Common myeloid progenitor, CD34-positive (primary cell): ENCODE measurements around the gene ATP2B1.

Experiments used
- CTCF ChIA-PET: fragments of 350-600 bp; sonication (Branson Sonifier 250); formaldehyde crosslinking; loops from one replicate; lab custom pipeline; 2021; ENCODE audit warnings: antibody characterized with exemption; lab: Charles Lee
- POLR2A ChIA-PET: fragments of 350-600 bp; sonication (Branson Sonifier 250); formaldehyde crosslinking; loops from one replicate; lab custom pipeline; 2021; ENCODE audit warnings: antibody characterized with exemption; lab: Charles Lee
- DNase-seq, 3 donors: peaks; one replicate each; pipeline versions ENCODE4 v3.0.0 to v3.0.0-alpha.2; 2013
- H3K27ac ChIP-seq, 2 experiments: 1 replicate in 1 of 2; 2 replicates in 1 of 2; pipeline ENCODE4 v1.7.0; 2013; ENCODE audit warnings: inconsistent platforms in 2 of 2, low read length in 2 of 2, mild to moderate bottlenecking in 2 of 2, low read depth in 1 of 2, moderate library complexity in 1 of 2; ENCODE audit not compliant: severe bottlenecking in 2 of 2, insufficient read depth in 1 of 2, poor library complexity in 1 of 2
- H3K27me3 ChIP-seq, 5 experiments: replicated peaks in 2 of 5; 1 replicate in 3 of 5; 2 replicates in 2 of 5; pipeline versions ENCODE4 v1.6.1 to v1.7.0; 2013; ENCODE audit warnings: low read length in 4 of 5, mild to moderate bottlenecking in 2 of 5, moderate library complexity in 2 of 5, inconsistent platforms in 1 of 5; ENCODE audit not compliant: insufficient read depth in 5 of 5, control insufficient read depth in 4 of 5
- H3K36me3 ChIP-seq, 4 experiments: 1 replicate in 2 of 4; 2 replicates in 2 of 4; pipeline versions ENCODE4 v1.6.1 to v1.7.0; 2013; ENCODE audit warnings: low read length in 3 of 4, control low read depth in 1 of 4, mild to moderate bottlenecking in 1 of 4; ENCODE audit not compliant: control insufficient read depth in 4 of 4, insufficient read depth in 4 of 4
- H3K4me1 ChIP-seq, 4 experiments: 1 replicate in 3 of 4; 2 replicates in 1 of 4; pipeline versions ENCODE4 v1.6.1 to v1.7.1; 2013; ENCODE audit warnings: low read length in 3 of 4, mild to moderate bottlenecking in 3 of 4, control low read depth in 1 of 4, inconsistent platforms in 1 of 4, moderate library complexity in 1 of 4; ENCODE audit not compliant: control insufficient read depth in 4 of 4, insufficient read depth in 4 of 4; ENCODE audit errors: control extremely low read depth in 1 of 4
- H3K4me3 ChIP-seq, 7 experiments: 1 replicate in 4 of 7; 2 replicates in 3 of 7; pipeline versions ENCODE4 v1.5.1 to v1.7.0; 2013; ENCODE audit warnings: mild to moderate bottlenecking in 7 of 7, low read length in 6 of 7, moderate library complexity in 6 of 7, inconsistent platforms in 2 of 7, low read depth in 2 of 7, control low read depth in 1 of 7; ENCODE audit not compliant: insufficient read depth in 4 of 7, control insufficient read depth in 1 of 7; ENCODE audit errors: extremely low read depth in 1 of 7
- H3K9me3 ChIP-seq, 5 experiments: 1 replicate in 4 of 5; 2 replicates in 1 of 5; pipeline versions ENCODE4 v1.6.1 to v1.7.1; 2013; ENCODE audit warnings: low read length in 4 of 5, mild to moderate bottlenecking in 2 of 5, inconsistent platforms in 1 of 5, low read depth in 1 of 5, moderate library complexity in 1 of 5; ENCODE audit not compliant: control insufficient read depth in 4 of 5, insufficient read depth in 2 of 5; ENCODE audit errors: control extremely low read depth in 1 of 5
- WGBS: methylation state at CpG from one replicate; pipeline ENCODE4 v1.1.5; 2013; ENCODE audit not compliant: insufficient coverage; 5-methylcytosine and 5-hydroxymethylcytosine counted together

The ATP2B1 gene

GRCh38 chr12:89717759-89718523, 9.3 kb upstream of the ATP2B1 start:
- Histone ChIP-seq H3K27me3 (no peaks in the 10 kb centered on the region), H3K9me3 (peaks cover 0 to 7% (median 3%) of the 10 kb centered on the region in 5 experiments), H3K27ac (no peak overlapping the region), H3K4me3 (no peak overlapping the region), H3K36me3 (no peaks in the 10 kb centered on the region), H3K4me1 (peaks cover 0 to 5% (median 2%) of the 10 kb centered on the region in 4 experiments)
- CTCF ChIA-PET: no interaction called here
- 100% methylated on average over 1 of the region's 2 CpGs for WGBS
- POLR2A ChIA-PET: no interaction called here
- no peak for DNase-seq

GRCh38 chr12:89712706-89713105, 4.1 kb upstream of the ATP2B1 start:
- CTCF ChIA-PET: no interaction called here

GRCh38 chr12:89710873-89711750, 2.5 kb upstream of the ATP2B1 start:
- H3K4me3 ChIP-seq: peak overlapping the region in 5 of 7 experiments; percentile 79 to 91 (median 89)
- POLR2A ChIA-PET: no interaction called here

More at GRCh38 chr12:89712706-89713105, 4.1 kb upstream of the ATP2B1 start:
- Histone ChIP-seq H3K27ac (no peak overlapping the region), H3K4me3 (no peak overlapping the region), H3K9me3 (peaks cover 0 to 7% (median 3%) of the 10 kb centered on the region in 5 experiments), H3K4me1 (peaks cover 2 to 14% (median 7%) of the 10 kb centered on the region in 4 experiments), H3K36me3 (no peaks in the 10 kb centered on the region), H3K27me3 (no peaks in the 10 kb centered on the region)
- POLR2A ChIA-PET: no interaction called here
- no CpG with 5 or more reads among the region's 3 CpGs for WGBS
- DNase-seq: no peak

GRCh38 chr12:89709995-89710872, 1.6 kb upstream of the ATP2B1 start:
- ChIA-PET CTCF (interaction anchor here (1.5 to 2.2 kb wide), 2 partner anchors 114 to 240 kb away, joined by 3 to 6 read pairs; no protein-coding TSS in a partner anchor), POLR2A (interaction anchor here (0.7 to 1.9 kb wide), 2 partner anchors 107 to 240 kb away, joined by 3 to 4 read pairs; no protein-coding TSS in a partner anchor)
- Histone ChIP-seq H3K27ac (peak overlapping the region; percentile 70 to 87), H3K4me1 (peaks cover 6 to 28% (median 16%) of the 10 kb centered on the region in 4 experiments), H3K4me3 (peak overlapping the region; percentile 75 to 91 (median 83)), H3K9me3 (peaks cover 0 to 7% (median 3%) of the 10 kb centered on the region in 5 experiments), H3K27me3 (no peaks in the 10 kb centered on the region), H3K36me3 (no peaks in the 10 kb centered on the region)
- WGBS: 0% methylated on average over 31 of the region's 45 CpGs
- DNase-seq: peak in 1 of 3 donors; percentile 30

More at GRCh38 chr12:89710873-89711750, 2.5 kb upstream of the ATP2B1 start:
- no CpG with 5 or more reads among the region's 7 CpGs for WGBS
- no peaks in the 10 kb centered on the region for H3K36me3 ChIP-seq
- DNase-seq: peak in 1 of 3 donors; percentile 19
- peaks cover 6 to 24% (median 16%) of the 10 kb centered on the region in 4 experiments for H3K4me1 ChIP-seq
- CTCF ChIA-PET: no interaction called here
- peaks cover 0 to 7% (median 3%) of the 10 kb centered on the region in 5 experiments for H3K9me3 ChIP-seq
- H3K27ac ChIP-seq: no peak overlapping the region
- H3K27me3 ChIP-seq: no peaks in the 10 kb centered on the region

GRCh38 chr12:89709157-89709994, 738 bp upstream of the ATP2B1 start:
- peak; percentile 99 to 100 (median 100) for DNase-seq
- 0% methylated on average over 82 of the region's 103 CpGs for WGBS
- ChIA-PET POLR2A (interaction anchor here (0.7 to 1.9 kb wide), 5 partner anchors 42 to 240 kb away, joined by 3 to 6 read pairs (median 3); no protein-coding TSS in a partner anchor), CTCF (interaction anchor here (1.1 to 2.2 kb wide), 10 partner anchors 11 to 252 kb away, joined by 3 to 6 read pairs (median 4); no protein-coding TSS in a partner anchor)
- peak overlapping the region; percentile 75 to 95 (median 89) for H3K4me3 ChIP-seq
- peak overlapping the region; percentile 83 to 87 for H3K27ac ChIP-seq
- H3K9me3 ChIP-seq: peaks cover 0 to 3% (median 0%) of the 10 kb centered on the region in 5 experiments
- H3K27me3 ChIP-seq: no peaks in the 10 kb centered on the region
- no peaks in the 10 kb centered on the region for H3K36me3 ChIP-seq
- H3K4me1 ChIP-seq: peaks cover 6 to 28% (median 16%) of the 10 kb centered on the region in 4 experiments
